Neuron (in vitro differentiated cells): Measurements from ENCODE around the gene MCTP1.
A peak's percentile ranks its signal among the peaks of the same experiment; 100 is the strongest.

Source experiments
- H2AFZ ChIP-seq: one replicate; pipeline ENCODE4 v1.6.1; 2013; ENCODE audit warnings: low read depth, mild to moderate bottlenecking, inconsistent platforms, low read length, moderate library complexity
- H3K27me3 ChIP-seq: one replicate; pipeline ENCODE4 v1.6.1; 2013; ENCODE audit warnings: low read length; ENCODE audit not compliant: insufficient read depth
- H3K36me3 ChIP-seq: one replicate; pipeline ENCODE4 v1.6.1; 2013; ENCODE audit warnings: low read length; ENCODE audit not compliant: insufficient read depth
- H3K4me1 ChIP-seq: one replicate; pipeline ENCODE4 v1.6.1; 2013; ENCODE audit warnings: low read length; ENCODE audit not compliant: insufficient read depth
- H3K4me3 ChIP-seq: 2 replicates; pipeline ENCODE4 v1.5.1; 2013; ENCODE audit warnings: mild to moderate bottlenecking, low read length, moderate library complexity
- H3K9me3 ChIP-seq: one replicate; pipeline ENCODE4 v1.6.1; 2013; ENCODE audit warnings: low read length

The MCTP1 gene

DNA sequence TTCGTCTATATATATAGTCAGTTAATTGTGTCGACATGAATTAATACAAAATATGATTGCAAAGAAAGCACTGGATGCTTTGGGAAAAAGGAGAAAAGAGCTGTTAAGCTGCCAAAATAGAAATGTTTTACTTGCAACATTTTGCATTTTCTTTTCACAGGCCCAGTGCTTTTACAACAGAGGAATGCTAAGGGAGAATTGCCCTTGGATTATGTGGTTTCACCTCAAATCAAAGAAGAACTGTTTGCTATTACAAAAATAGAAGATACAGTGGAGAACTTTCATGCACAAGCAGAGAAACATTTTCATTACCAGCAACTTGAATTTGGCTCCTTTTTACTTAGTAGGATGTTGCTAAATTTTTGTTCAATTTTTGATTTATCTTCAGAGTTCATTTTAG is 590.2 kb downstream of the MCTP1 start:
- H3K4me3 ChIP-seq = no peak overlapping the region
- H3K27me3 ChIP-seq = no peaks in the 10 kb centered on the region
- peaks cover 5% of the 10 kb centered on the region for H3K36me3 ChIP-seq
- no peaks in the 10 kb centered on the region for H3K9me3 ChIP-seq
- H3K4me1 ChIP-seq = peaks cover 38% of the 10 kb centered on the region
- H2AFZ ChIP-seq = no peak overlapping the region

DNA sequence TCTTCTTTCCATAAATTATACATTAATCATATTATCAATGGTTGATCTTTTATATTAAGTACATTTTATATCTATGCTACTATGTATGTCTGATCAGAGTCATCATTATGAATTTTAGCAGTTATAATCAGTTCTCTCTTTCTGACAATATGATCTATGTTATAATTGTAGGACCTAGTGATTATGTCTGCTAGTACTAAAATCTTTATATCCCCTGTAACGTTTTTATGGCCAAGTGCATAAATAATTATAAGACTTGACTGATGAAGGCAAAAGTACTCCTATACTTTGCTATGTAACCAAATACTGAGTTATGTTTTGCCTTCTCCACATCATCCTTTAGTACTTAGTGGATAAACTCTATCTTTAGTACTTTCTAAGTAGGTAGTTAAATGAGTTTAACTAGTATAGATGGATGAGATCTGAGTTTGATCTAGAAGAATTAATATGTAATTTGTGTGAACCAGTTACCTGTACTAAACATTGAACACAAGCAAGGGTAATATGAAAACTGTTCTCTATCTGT is 591.0 kb downstream of the MCTP1 start:
- Histone ChIP-seq H2AFZ (no peak overlapping the region), H3K27me3 (no peaks in the 10 kb centered on the region), H3K4me3 (no peak overlapping the region), H3K9me3 (no peaks in the 10 kb centered on the region), H3K36me3 (peaks cover 4% of the 10 kb centered on the region), H3K4me1 (peaks cover 40% of the 10 kb centered on the region)

DNA sequence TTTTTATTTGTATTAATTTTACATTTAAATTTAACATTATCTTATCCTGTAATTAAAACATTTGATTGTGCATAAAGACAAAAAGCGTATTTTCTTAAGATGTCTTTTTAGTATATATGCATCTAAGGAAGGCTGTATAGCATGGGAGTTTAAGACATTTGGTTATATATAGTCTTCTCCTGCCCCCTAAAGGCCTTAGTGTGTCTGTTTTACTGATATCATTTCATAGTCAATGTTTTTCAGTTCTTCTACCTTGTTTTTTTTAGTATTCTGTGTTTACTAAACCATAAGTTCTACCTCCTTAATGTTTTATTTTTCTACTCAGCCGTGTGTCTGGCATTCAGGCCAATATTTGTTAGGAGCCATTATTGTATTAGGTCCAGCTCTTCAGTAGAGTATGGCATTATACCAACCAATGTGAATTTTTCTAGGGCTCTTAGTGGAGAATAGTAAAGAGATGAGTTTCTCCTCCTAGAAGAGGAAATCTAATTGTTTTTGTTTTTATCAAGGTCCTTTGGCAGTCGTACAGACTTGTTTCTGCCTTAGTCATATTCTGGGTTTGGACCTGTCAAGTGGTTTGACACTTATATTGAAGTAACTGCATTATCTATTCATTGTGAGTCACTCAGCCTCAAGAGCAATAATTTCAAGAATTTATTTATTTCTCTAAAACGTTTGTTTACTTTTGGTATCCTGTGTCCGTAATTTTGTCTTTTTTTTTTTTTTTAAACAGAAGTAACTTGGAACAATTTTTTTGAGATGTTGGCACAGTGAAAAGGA is 591.7 kb downstream of the MCTP1 start:
- H3K36me3 ChIP-seq = peaks cover 9% of the 10 kb centered on the region

DNA sequence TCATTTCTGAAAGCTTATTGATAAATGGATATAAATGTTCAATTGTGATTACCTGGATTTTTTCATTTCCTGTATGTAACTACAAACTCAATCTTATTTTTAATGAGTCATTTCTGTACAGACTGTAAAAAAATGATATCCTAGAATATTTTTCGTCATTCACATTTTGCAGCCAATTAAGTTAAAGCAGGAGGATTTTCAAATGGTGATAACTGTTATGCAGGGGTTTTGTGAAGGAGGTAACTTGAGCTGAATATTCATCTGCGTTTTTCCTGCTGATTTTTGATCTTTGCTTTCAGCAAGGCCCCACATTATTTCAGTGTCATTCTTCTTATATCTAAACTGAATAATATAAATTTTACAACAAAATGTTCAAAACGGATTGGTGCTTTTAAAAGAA is 592.3 kb downstream of the MCTP1 start:
- no peaks in the 10 kb centered on the region for H3K27me3 ChIP-seq
- no peak overlapping the region for H2AFZ ChIP-seq
- peak overlapping the region; percentile 2 for H3K4me3 ChIP-seq
- H3K4me1 ChIP-seq = peaks cover 37% of the 10 kb centered on the region
- H3K36me3 ChIP-seq = peaks cover 13% of the 10 kb centered on the region
- no peaks in the 10 kb centered on the region for H3K9me3 ChIP-seq

More for the DNA sequence above, 591.7 kb downstream of the MCTP1 start:
- Histone ChIP-seq H3K4me3 (peak overlapping the region; percentile 25), H3K4me1 (peaks cover 39% of the 10 kb centered on the region), H3K27me3 (no peaks in the 10 kb centered on the region), H3K9me3 (no peaks in the 10 kb centered on the region), H2AFZ (no peak overlapping the region)

- peaks cover 19% of the 10 kb centered on the region for H3K36me3 ChIP-seq
- peaks cover 37% of the 10 kb centered on the region for H3K4me1 ChIP-seq
- no peak overlapping the region for H2AFZ ChIP-seq
- H3K27me3 ChIP-seq = no peaks in the 10 kb centered on the region
- H3K4me3 ChIP-seq = peak overlapping the region; percentile 2
- H3K9me3 ChIP-seq = no peaks in the 10 kb centered on the region
These were observed 592.9 kb downstream of the MCTP1 start for GRCh38 chr5:94691949-94692348.

GRCh38 chr5:94691291-94691690 is 593.6 kb downstream of the MCTP1 start:
- Histone ChIP-seq H2AFZ (no peak overlapping the region), H3K9me3 (no peaks in the 10 kb centered on the region), H3K27me3 (no peaks in the 10 kb centered on the region), H3K4me1 (peaks cover 37% of the 10 kb centered on the region), H3K4me3 (no peak overlapping the region), H3K36me3 (peaks cover 20% of the 10 kb centered on the region)

DNA sequence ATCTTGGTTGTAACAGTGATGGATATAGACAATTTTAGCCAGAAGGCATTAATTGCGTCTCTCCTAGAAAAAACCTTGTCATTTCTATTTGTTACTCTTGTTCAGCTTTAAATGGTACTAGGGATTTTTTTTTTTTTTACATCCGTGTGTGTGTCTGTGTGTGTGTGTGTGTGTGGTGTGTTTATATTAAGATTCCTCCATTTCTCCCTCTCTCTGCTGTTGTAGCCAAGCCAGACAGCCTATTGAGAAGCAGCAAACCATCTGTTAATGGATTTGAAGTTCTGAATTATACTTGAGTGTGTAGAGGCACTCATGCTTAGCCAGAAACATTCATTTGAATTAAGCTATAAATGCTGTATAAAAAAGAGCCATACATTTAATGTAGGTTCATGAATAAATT is 594.1 kb downstream of the MCTP1 start:
- Histone ChIP-seq H3K9me3 (no peaks in the 10 kb centered on the region), H3K4me1 (peaks cover 37% of the 10 kb centered on the region), H3K27me3 (no peaks in the 10 kb centered on the region), H2AFZ (no peak overlapping the region), H3K4me3 (no peak overlapping the region), H3K36me3 (peaks cover 18% of the 10 kb centered on the region)

GRCh38 chr5:94689908-94690307 is 595.0 kb downstream of the MCTP1 start:
- Histone ChIP-seq H3K36me3 (peaks cover 18% of the 10 kb centered on the region), H3K27me3 (no peaks in the 10 kb centered on the region), H3K4me3 (no peak overlapping the region), H2AFZ (no peak overlapping the region), H3K4me1 (peaks cover 43% of the 10 kb centered on the region), H3K9me3 (no peaks in the 10 kb centered on the region)

- H3K4me3 ChIP-seq = no peak overlapping the region
- H3K4me1 ChIP-seq = peaks cover 9% of the 10 kb centered on the region
- peaks cover 19% of the 10 kb centered on the region for H3K36me3 ChIP-seq
- H3K27me3 ChIP-seq = no peaks in the 10 kb centered on the region
- no peaks in the 10 kb centered on the region for H3K9me3 ChIP-seq
- no peak overlapping the region for H2AFZ ChIP-seq
These were observed 601.9 kb downstream of the MCTP1 start for GRCh38 chr5:94682814-94683520.

DNA sequence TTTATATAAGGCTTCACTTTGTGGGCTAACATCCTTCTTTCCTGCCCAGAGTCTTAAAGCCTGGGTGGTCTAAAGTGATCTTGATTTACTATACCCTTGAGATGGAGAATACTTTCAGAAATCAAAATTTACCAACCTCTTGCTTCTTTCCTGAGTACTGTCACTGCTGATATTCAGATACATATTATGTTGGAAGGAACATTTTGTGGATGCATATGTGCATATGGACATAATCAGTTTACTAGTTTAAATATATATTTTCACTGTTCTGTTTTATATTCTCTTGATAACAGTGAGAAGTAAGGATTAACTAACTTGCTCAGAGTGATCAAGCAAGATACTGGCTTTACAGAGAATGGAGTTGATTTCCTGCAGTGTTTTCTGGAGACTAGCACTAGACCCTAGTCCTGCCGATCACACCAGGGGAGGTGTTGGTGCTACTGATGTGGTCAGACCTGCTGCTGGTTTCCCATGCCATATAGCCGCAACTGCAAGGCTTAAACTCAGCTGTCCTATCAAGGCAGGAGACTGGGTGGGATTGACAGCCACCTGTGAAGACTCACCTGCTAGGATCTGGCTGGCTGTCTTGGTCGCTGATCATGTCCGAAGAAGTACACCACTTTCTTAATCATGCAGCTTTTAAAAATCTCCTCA is 608.8 kb downstream of the MCTP1 start:
- H3K36me3 ChIP-seq = peaks cover 14% of the 10 kb centered on the region
- H3K4me1 ChIP-seq = no peaks in the 10 kb centered on the region
- H2AFZ ChIP-seq = no peak overlapping the region

GRCh38 chr5:94674490-94675382 is 610.2 kb downstream of the MCTP1 start:
- no peak overlapping the region for H2AFZ ChIP-seq
- no peaks in the 10 kb centered on the region for H3K27me3 ChIP-seq
- no peaks in the 10 kb centered on the region for H3K9me3 ChIP-seq
- peaks cover 16% of the 10 kb centered on the region for H3K36me3 ChIP-seq
- no peak overlapping the region for H3K4me3 ChIP-seq
- no peaks in the 10 kb centered on the region for H3K4me1 ChIP-seq

More for the DNA sequence above, 608.8 kb downstream of the MCTP1 start:
- Histone ChIP-seq H3K27me3 (no peaks in the 10 kb centered on the region), H3K4me3 (no peak overlapping the region), H3K9me3 (no peaks in the 10 kb centered on the region)

- Histone ChIP-seq H3K27me3 (no peaks in the 10 kb centered on the region), H3K9me3 (no peaks in the 10 kb centered on the region), H2AFZ (no peak overlapping the region), H3K4me3 (no peak overlapping the region), H3K4me1 (no peaks in the 10 kb centered on the region), H3K36me3 (peaks cover 9% of the 10 kb centered on the region)
These were observed 612.1 kb downstream of the MCTP1 start for GRCh38 chr5:94672746-94673145.
